Measurements from ENCODE around the gene MRPL44.

- TF ChIP-seq CTCF (IDR thresholded peaks at IDR 0.05; ENCODE audit: low read depth, low read length) = peak; percentile 39
- no peak for TF ChIP-seq EZH2phosphoT487 (IDR thresholded peaks at IDR 0.05; ENCODE audit: low read depth)
These were observed 32.1 kb downstream of the MRPL44 start for GRCh38 chr2:223989206-223989855.

All from OCI-LY3 (cell line).